AG10803 (cell line): ENCODE data around the gene DOCK4.

Experiments used
- DNase-seq: peaks from one replicate; pipeline ENCODE4 v3.0.0; 2010; ENCODE audit warnings: low read depth
- H3K4me3 ChIP-seq: 2 replicates; pipeline ENCODE4 v1.5.1; 2011; ENCODE audit warnings: mild to moderate bottlenecking, low read length, control low read depth
- TF ChIP-seq, protein P1 (sequence below): conservative IDR thresholded peaks from 2 replicates; pipeline ENCODE4 v1.5.1; 2011; ENCODE audit warnings: mild to moderate bottlenecking, low read length, control low read depth, inconsistent platforms

Gene DOCK4

GRCh38 chr7:112136271-112137008 lies 69.8 kb downstream of the DOCK4 start:
- no peak overlapping the region for H3K4me3 ChIP-seq
- DNase-seq: no peak
- TF ChIP-seq, protein P1, sequence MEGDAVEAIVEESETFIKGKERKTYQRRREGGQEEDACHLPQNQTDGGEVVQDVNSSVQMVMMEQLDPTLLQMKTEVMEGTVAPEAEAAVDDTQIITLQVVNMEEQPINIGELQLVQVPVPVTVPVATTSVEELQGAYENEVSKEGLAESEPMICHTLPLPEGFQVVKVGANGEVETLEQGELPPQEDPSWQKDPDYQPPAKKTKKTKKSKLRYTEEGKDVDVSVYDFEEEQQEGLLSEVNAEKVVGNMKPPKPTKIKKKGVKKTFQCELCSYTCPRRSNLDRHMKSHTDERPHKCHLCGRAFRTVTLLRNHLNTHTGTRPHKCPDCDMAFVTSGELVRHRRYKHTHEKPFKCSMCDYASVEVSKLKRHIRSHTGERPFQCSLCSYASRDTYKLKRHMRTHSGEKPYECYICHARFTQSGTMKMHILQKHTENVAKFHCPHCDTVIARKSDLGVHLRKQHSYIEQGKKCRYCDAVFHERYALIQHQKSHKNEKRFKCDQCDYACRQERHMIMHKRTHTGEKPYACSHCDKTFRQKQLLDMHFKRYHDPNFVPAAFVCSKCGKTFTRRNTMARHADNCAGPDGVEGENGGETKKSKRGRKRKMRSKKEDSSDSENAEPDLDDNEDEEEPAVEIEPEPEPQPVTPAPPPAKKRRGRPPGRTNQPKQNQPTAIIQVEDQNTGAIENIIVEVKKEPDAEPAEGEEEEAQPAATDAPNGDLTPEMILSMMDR: no peak

DNA sequence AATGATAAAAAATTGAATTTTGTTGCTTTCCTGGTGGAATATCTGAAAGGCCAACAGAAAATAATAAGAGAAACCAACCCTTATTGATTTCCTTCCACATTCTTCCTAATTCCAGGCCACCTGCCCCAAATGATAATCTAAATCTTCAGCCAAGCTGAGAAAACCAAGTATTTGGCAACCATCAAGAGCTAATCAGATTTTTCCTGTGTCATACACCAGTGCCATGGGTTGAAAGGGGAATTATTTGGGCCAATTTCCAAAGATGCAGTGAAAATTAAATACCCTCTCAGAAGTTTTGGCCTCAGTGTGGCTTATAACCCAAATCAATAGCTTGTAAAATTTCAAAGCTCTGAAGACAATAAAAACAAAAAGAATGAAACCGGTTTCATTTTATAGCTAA lies 70.4 kb downstream of the DOCK4 start:
- TF ChIP-seq, protein P1: no peak
- H3K4me3 ChIP-seq: no peak overlapping the region
- DNase-seq: no peak

- TF ChIP-seq, protein P1: no peak
- no peak for DNase-seq
- H3K4me3 ChIP-seq: no peak overlapping the region
Observed at GRCh38 chr7:112134039-112134438, 72.2 kb downstream of the DOCK4 start.

GRCh38 chr7:112133328-112133727 lies 72.9 kb downstream of the DOCK4 start:
- TF ChIP-seq, protein P1: no peak
- DNase-seq: no peak
- no peak overlapping the region for H3K4me3 ChIP-seq

DNA sequence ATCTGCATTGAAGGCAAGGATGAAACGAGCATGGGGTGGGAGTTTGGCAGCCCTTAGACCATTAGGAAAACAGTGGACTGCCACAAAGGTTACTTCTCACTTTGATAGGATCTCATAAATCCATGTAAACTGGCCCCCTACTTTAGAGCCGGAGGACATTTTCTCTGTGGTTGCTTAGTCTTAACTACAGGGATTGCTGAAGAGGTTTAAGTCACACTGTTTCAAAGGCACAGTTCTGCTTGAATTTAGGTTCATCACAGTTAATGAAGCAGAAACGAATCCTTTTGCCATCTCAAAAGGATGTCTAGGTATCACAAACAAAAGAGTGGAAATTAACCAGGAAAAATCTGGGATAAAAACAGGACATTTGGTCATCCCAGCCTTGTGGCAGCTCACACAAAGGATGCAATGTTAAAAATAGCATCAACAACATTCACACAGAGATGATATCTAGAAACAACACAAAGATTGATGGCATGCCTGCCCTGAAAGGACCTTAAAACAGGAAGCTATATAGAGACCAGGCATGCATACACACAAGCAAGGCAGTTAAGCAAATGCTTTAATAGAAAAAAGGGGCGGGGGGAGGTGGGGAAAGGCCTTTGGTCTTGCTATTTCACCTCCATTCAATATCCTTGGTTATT lies 74.0 kb downstream of the DOCK4 start:
- DNase-seq: no peak
- TF ChIP-seq, protein P1: no peak

GRCh38 chr7:112130729-112131410 lies 75.3 kb downstream of the DOCK4 start:
- TF ChIP-seq, protein P1: no peak
- H3K4me3 ChIP-seq: no peak overlapping the region
- no peak for DNase-seq

More for the DNA sequence above, 74.0 kb downstream of the DOCK4 start:
- no peak overlapping the region for H3K4me3 ChIP-seq
